OCI-LY3 (cell line): Measurements from ENCODE around the gene PTPRJ.
"Not testable (repeated sequence)": the region's sequence is repeated elsewhere in the genome, so short reads cannot be mapped to it uniquely, and the experiment has no call there.

ENCODE experiments used
- H2AFZ ChIP-seq: fragments of 200-600, 300-600 bp; shearing (Covaris generic); 2 replicates; pipeline ENCODE4 v1.6.0; 2014; ENCODE audit warnings: antibody characterized with exemption, low read depth, low read length
- H3K27ac ChIP-seq: fragments of 200-600, 300-600 bp; sonication (generic); 2 replicates; pipeline ENCODE4 v1.5.1; 2014; ENCODE audit warnings: mild to moderate bottlenecking, low read length, moderate library complexity, mixed read lengths
- H3K27me3 ChIP-seq: fragments of 200-600, 300-600 bp; sonication (generic); 2 replicates; pipeline ENCODE4 v1.6.1; 2014; ENCODE audit warnings: low read depth, low read length, mixed read lengths
- H3K36me3 ChIP-seq: fragments of 200-600, 300-600 bp; sonication (generic); replicated peaks from 2 replicates; pipeline ENCODE3; 2014; ENCODE audit warnings: low read depth, low read length, mixed read lengths
- H3K4me1 ChIP-seq: fragments of 300-600, 200-600 bp; sonication (generic); 2 replicates; pipeline ENCODE4 v1.6.1; 2014; ENCODE audit warnings: low read length, mixed read lengths
- H3K4me2 ChIP-seq: fragments of 200-600, 300-600 bp; sonication (generic); 2 replicates; pipeline ENCODE4 v1.6.1; 2014; ENCODE audit warnings: low read length, mixed read lengths
- H3K4me3 ChIP-seq: fragments of 300-600, 200-600 bp; sonication (generic); 2 replicates; pipeline ENCODE4 v1.5.1; 2014; ENCODE audit warnings: antibody characterized with exemption, mild to moderate bottlenecking, low read length, moderate library complexity
- H3K79me2 ChIP-seq: fragments of 300-600, 200-600 bp; shearing (Covaris generic); 2 replicates; pipeline ENCODE4 v1.6.1; 2014; ENCODE audit warnings: mild to moderate bottlenecking, low read length, mixed read lengths
- H3K9ac ChIP-seq: fragments of 300-600, 200-600 bp; shearing (Covaris generic); 2 replicates; pipeline ENCODE4 v1.6.0; 2014; ENCODE audit warnings: mild to moderate bottlenecking, low read length, moderate library complexity
- H3K9me3 ChIP-seq: fragments of 200-600, 300-600 bp; shearing (Covaris generic); 2 replicates; pipeline ENCODE4 v1.6.1; 2014; ENCODE audit warnings: low read length, mixed read lengths; ENCODE audit not compliant: insufficient read depth
- H4K20me1 ChIP-seq: fragments of 200-600, 300-600 bp; sonication (generic); 2 replicates; pipeline ENCODE4 v1.6.1; 2016; ENCODE audit warnings: low read length, mixed read lengths; ENCODE audit not compliant: insufficient read depth
- CTCF ChIP-seq: fragments of 200-600, 300-600 bp; sonication (generic); IDR thresholded peaks from 2 replicates; pipeline ENCODE4 v1.5.1; 2014; ENCODE audit warnings: antibody characterized with exemption, low read length, low read depth
- EZH2phosphoT487 ChIP-seq: fragments of 200-600 bp; shearing (Covaris generic); IDR thresholded peaks from 2 replicates; pipeline ENCODE4 v1.6.1; 2018; ENCODE audit warnings: antibody characterized with exemption, mixed run types, low read depth

Gene PTPRJ

DNA sequence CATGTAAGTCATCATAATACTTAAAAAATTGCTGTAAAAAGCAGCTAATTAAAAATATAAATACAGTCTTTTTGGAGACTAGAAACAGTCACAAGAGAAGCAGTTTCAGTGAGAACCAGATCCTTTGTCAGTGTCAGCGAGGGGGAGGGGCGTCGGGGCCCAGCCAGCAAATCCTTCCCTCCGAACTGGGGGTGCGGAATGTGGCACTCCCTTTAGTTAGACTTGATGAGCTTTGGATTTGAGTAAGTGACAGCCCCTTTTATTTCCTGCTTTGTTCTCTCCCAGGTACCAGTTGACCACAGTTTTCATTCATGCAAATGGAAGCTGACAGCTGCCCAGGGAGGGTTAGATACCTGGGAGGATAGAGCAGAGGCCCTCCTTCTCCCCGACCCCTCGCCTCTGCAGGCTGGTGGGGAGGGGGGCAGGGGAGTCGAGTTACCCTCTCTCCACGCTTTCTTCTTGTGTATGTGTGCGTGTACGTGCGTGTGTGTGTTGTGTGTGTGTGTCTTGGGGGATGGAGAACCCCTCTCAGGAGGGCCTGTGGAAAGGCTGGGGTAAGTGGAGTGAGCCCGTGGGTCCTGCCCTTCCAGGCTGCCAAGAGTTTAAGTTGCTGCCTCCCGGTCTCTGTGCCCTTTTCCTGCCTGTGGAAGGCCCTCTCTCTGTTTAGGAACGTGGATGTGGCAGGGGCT lies 38.3 kb downstream of the PTPRJ start:
- Histone ChIP-seq H3K79me2 (peaks cover 86% of the 10 kb centered on the region), H4K20me1 (peaks cover 60% of the 10 kb centered on the region), H2AFZ (no peak overlapping the region), H3K4me1 (peaks cover 87% of the 10 kb centered on the region), H3K9ac (peak overlapping the region; percentile 76), H3K4me3 (peak overlapping the region; percentile 70), H3K9me3 (no peaks in the 10 kb centered on the region), H3K4me2 (peak overlapping the region; percentile 84), H3K27me3 (no peaks in the 10 kb centered on the region), H3K36me3 (peaks cover 13% of the 10 kb centered on the region), H3K27ac (peak overlapping the region; percentile 94)
- TF ChIP-seq EZH2phosphoT487 (no peak), CTCF (no peak)

DNA sequence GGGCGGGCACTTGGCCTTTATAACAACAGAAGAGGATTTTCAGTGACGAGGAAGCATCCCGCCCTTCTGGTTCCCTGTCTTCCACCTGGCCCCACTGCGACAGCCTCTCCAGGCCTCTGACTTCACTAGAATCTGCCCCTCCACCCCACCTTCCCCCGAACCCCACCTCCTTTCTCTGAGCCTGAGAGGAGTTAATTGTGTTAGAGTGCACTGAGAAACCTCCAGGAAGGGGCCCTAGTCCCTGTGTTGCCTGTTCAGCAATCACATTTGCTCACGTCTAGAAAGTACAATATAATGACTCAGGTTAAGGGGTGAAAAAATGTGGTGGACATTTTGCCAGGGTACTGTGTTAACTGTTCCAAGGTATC lies 38.8 kb downstream of the PTPRJ start:
- Histone ChIP-seq H3K4me1 (peaks cover 87% of the 10 kb centered on the region), H3K9me3 (no peaks in the 10 kb centered on the region), H3K36me3 (peaks cover 13% of the 10 kb centered on the region), H2AFZ (no peak overlapping the region), H3K27me3 (no peaks in the 10 kb centered on the region), H3K4me3 (peak overlapping the region; percentile 70), H3K27ac (peak overlapping the region; percentile 94), H3K9ac (peak overlapping the region; percentile 76), H3K4me2 (peak overlapping the region; percentile 84), H4K20me1 (peaks cover 57% of the 10 kb centered on the region), H3K79me2 (peaks cover 86% of the 10 kb centered on the region)
- TF ChIP-seq CTCF (no peak), EZH2phosphoT487 (no peak)

GRCh38 chr11:48019595-48019994 lies 39.2 kb downstream of the PTPRJ start:
- H3K9ac ChIP-seq: peak overlapping the region; percentile 76
- H2AFZ ChIP-seq: no peak overlapping the region
- no peaks in the 10 kb centered on the region for H3K9me3 ChIP-seq
- H3K4me3 ChIP-seq: peak overlapping the region; percentile 70
- H3K4me1 ChIP-seq: peaks cover 91% of the 10 kb centered on the region
- peak overlapping the region; percentile 84 for H3K4me2 ChIP-seq
- H3K27me3 ChIP-seq: no peaks in the 10 kb centered on the region
- TF ChIP-seq CTCF (no peak), EZH2phosphoT487 (no peak)
- peaks cover 86% of the 10 kb centered on the region for H3K79me2 ChIP-seq
- H3K36me3 ChIP-seq: peaks cover 15% of the 10 kb centered on the region
- H3K27ac ChIP-seq: peak overlapping the region; percentile 94
- H4K20me1 ChIP-seq: peaks cover 57% of the 10 kb centered on the region

- Histone ChIP-seq H3K9ac (peak overlapping the region; percentile 76), H3K27me3 (no peaks in the 10 kb centered on the region), H2AFZ (no peak overlapping the region), H3K4me3 (peak overlapping the region; percentile 70), H3K9me3 (no peaks in the 10 kb centered on the region), H3K79me2 (peaks cover 86% of the 10 kb centered on the region), H3K36me3 (peaks cover 16% of the 10 kb centered on the region), H3K4me2 (peak overlapping the region; percentile 84), H3K27ac (peak overlapping the region; percentile 94), H3K4me1 (peaks cover 93% of the 10 kb centered on the region), H4K20me1 (peaks cover 59% of the 10 kb centered on the region)
- no peak for TF ChIP-seq EZH2phosphoT487
- TF ChIP-seq CTCF: peak; percentile 47
Observed at GRCh38 chr11:48020092-48020755, 39.9 kb downstream of the PTPRJ start.

DNA sequence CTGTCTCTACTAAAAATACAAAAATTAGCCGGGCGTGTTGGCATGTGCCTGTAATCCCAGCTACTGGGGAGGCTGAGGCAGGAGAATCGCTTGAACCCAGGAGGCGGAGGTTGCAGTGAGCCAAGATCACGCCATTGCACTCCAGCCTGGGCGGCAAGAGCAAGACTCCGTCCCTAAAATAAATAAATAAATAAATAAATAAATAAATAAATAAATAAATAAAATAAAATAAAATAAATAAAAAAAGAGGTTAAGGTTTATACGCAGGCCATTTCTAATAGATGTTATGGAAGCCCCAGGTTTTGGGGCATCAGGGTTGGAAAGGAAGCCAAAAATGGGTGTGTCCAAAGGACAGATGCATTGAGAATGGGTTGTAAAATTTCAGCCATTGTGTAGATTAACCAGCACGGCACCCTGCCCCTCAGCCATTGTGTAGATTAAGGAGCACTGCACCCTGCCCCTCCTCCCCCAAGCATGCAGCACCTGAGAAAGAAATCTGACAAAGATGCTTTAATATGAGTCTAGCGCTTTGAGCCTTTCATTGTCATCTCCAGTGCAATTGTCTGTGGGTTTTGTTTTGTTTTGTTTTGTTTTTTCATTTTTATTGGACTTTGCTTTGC lies 41.0 kb downstream of the PTPRJ start:
- not testable (repeated sequence) for H3K27ac ChIP-seq, H3K27me3 ChIP-seq, H3K9me3 ChIP-seq, H3K4me3 ChIP-seq, H2AFZ ChIP-seq, H3K9ac ChIP-seq
- H3K36me3 ChIP-seq: peaks cover 22% of the 10 kb centered on the region
- peaks cover 86% of the 10 kb centered on the region for H3K79me2 ChIP-seq
- H3K4me2 ChIP-seq: peak overlapping the region; percentile 27
- peaks cover 88% of the 10 kb centered on the region for H3K4me1 ChIP-seq
- H4K20me1 ChIP-seq: peaks cover 60% of the 10 kb centered on the region
